GM12891 (cell line): ENCODE measurements around the gene ARMH2.

Experiments
- PAX5 ChIP-seq: IDR thresholded peaks from 2 replicates; pipeline ENCODE4 v1.6.1; 2011; ENCODE audit warnings: low read length, moderate library complexity, mild to moderate bottlenecking; ENCODE audit not compliant: insufficient read depth, severe bottlenecking
- POLR2A ChIP-seq: IDR thresholded peaks from 2 replicates; pipeline ENCODE4 v1.6.1; 2011; ENCODE audit warnings: low read depth, low read length, control low read depth
- POLR2AphosphoS5 ChIP-seq: IDR thresholded peaks from 2 replicates; pipeline ENCODE4 v1.6.1; 2011; ENCODE audit warnings: low read depth, low read length, control low read depth
- POU2F2 ChIP-seq: IDR thresholded peaks from 2 replicates; pipeline ENCODE4 v1.6.1; 2011; ENCODE audit warnings: low read depth, mild to moderate bottlenecking, control low read depth, low read length, moderate library complexity
- SPI1 ChIP-seq: IDR thresholded peaks from 2 replicates; pipeline ENCODE4 v1.6.1; 2011; ENCODE audit warnings: low read depth, low read length, control low read depth
- TAF1 ChIP-seq: IDR thresholded peaks from 2 replicates; pipeline ENCODE4 v1.6.1; 2011; ENCODE audit warnings: low read depth, low read length, control low read depth

DNA sequence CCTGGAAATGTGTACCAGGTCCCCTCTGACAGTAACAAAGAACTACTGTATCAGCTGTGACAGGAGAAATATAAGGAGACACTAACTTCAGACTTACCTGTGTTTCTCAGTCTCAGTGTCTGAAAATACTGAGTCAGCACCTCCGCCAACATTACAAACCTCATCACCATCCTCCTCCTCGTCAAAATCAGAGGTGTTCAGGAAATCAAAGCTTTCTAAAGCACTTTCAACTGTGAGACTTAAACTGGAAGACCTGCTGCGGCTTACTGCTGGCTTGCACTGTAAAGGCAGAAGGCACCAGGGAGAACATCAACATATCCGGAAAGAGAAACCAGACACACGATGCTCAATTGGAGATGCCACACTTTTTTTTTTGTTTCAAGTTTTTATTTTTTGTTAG lies 40.3 kb upstream of the ARMH2 start:
- TF ChIP-seq SPI1 (no peak), POLR2A (no peak), POLR2AphosphoS5 (no peak), POU2F2 (no peak), TAF1 (no peak), PAX5 (no peak)
